CD4-positive, alpha-beta T cell treated with Interleukin-17A for 4 hours (primary cell): ENCODE data around the gene TAF8.
A peak's percentile ranks its signal among the peaks of the same experiment; 100 is the strongest.
"Not testable (repeated sequence)": the region's sequence is repeated elsewhere in the genome, so short reads cannot be mapped to it uniquely, and the experiment has no call there.

Source experiments
- DNase-seq: peaks from one replicate; pipeline ENCODE4 v3.0.0-alpha.2; 2020; ENCODE audit warnings: mixed read lengths

Gene TAF8, protein sequence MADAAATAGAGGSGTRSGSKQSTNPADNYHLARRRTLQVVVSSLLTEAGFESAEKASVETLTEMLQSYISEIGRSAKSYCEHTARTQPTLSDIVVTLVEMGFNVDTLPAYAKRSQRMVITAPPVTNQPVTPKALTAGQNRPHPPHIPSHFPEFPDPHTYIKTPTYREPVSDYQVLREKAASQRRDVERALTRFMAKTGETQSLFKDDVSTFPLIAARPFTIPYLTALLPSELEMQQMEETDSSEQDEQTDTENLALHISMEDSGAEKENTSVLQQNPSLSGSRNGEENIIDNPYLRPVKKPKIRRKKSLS

GRCh38 chr6:42050297-42051267, at the start of gene TAF8:
Gene TAF8 (plus strand): TSS chr6:42050524. CDS start chr6:42050542, 18 bp downstream.
- DNase-seq: peak; percentile 93

- no peak for DNase-seq
Measured at GRCh38 chr6:42001506-42001905, 48.8 kb upstream of the TAF8 start.

DNA sequence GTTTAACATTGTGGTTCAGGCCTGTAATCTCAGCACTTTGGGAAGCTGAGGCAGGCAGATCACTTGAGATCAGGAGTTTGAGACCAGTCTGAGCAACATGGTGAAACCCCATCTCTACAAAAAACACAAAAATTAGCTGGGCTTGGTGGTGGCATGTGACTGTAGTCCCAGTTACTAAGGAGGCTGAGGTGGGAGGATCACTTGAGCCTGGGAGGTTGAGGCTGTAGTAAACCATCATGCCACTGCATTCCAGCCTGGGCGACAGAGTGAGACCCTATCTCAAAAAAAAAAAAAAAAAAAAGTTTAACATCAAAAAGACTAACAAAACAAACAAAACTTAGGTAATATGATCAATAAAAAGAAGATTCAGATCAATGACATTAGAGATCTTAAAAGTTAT, 46.7 kb upstream of the TAF8 start:
- not testable (repeated sequence) for DNase-seq

DNA sequence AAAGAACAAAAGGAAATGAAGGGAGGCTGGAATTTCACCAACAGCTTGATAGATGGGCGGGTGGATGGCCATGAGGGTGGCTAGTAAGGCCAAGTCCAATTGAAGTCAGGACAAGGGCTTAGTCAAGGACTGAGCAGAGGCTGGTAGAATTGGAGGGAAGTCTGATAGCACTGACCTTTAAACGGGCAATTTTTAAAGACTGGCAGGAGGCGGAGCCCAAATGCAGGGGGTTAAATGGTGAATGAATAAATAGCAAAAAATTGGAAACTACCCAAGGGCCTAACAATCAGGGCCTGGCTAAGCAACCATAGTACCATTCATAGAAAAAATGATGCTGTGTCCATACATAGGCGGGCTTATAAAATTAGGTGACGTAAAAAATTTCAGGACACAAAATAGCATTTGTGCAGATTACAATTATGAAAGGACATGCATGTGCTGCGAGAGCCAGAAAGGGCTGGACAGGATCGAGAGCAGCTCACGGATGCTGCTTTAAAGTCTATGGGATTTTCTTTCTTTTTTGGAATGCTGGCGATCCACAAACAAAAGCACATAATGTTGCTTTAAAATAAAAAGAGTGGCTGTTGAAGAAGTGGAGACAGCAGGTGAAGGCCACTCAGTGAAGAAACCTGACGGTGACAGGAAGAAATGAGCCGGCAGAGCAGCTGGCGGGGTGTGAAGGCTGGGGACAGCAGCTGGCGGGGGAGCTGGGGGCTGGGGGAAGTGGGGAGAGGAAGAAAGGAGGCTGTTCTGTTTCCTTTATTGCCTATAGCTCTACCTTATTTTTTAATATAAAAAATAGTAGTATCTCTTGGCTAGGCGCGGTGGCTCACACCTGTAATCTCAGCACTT, 42.8 kb upstream of the TAF8 start:
- DNase-seq: peak; percentile 73

DNA sequence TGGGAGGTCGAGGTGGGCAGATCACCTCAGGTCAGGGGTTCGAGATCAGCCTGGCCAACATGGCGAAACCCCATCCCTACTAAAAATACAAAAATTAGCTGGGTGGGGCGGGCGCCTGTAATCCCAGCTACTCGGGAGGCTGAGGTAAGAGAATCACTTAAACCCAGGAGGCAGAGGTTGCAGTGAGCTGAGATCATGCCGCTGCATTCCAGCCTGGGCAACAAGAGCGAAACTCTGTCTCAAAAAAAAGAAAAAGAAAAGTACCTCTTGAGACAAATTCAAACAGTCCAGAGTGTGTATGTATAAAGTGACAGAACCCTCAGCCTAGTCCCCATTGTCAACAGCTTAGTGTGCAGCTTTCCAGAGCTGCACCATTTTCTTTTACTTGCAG, 42.2 kb upstream of the TAF8 start:
- DNase-seq: not testable (repeated sequence)

- no peak for DNase-seq
Measured at GRCh38 chr6:42009844-42010184, 40.5 kb upstream of the TAF8 start.

DNA sequence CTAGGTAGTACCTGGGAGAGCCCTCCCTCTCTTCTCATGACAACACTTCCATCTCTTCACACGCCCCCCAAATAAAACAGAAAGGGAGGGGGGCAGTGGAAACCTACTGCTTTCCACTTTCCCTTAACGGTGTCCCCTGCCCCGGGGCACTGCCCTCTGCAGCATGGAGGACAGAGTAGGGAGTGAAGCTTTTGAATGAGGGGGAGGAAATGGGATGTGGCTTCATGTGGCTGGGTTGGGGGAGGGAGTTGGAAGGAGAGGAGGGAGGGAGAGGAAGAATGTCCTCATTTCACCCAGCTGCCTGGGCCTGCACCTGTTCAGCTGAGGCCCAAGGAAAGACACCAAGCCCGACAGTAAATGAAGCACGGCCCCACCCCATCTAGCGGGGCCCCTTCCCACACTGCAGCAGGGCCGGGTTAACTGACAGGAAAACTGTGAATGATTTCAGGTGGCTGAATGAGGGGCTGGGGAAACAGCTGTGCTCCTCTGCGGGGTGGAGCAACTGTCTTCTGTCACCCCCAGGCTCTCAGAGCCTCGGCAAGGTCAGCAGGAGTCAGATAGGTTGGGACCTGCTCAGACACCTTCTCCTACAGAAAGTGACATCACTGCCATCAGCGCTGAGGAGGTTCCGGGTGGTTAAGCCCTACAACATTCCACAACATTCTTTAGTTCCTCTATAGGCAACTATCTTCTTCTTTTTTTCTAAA, 40.0 kb upstream of the TAF8 start:
- DNase-seq: peak; percentile 39

- DNase-seq: no peak
Measured at GRCh38 chr6:42010909-42011308, 39.4 kb upstream of the TAF8 start.

DNA sequence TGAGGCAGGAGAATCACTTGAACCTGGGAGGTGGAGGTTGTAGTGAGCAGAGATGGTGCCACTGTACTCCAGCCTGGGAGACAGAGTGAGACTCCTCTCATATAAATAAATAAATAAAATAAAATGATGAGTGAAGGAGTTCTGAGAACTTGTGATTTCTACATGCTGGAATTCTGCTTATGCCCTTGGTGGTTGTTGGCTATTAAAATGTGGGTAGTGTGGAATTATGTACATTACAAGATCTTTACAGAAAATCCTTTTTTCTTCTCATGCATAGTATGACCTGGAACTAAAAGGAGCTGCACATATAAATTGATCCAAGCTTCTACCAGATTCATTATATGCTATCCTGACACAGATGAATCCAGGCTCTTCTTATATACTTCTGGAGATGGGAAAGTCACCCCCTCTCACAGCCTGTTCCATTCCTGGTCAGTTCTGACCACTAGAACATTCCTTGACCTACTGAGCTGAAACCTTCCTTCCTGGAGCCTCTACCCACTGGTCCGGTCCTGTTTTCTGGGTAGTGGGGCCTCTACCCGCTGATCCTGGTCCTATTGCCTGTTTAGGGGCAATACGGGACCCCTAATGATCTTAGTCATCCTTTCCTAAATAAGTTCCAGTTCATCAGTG, 37.7 kb upstream of the TAF8 start:
- no peak for DNase-seq

GRCh38 chr6:42013134-42013516, 37.2 kb upstream of the TAF8 start:
- DNase-seq: no peak

GRCh38 chr6:42017021-42017643, 33.2 kb upstream of the TAF8 start:
- DNase-seq: peak; percentile 60

DNA sequence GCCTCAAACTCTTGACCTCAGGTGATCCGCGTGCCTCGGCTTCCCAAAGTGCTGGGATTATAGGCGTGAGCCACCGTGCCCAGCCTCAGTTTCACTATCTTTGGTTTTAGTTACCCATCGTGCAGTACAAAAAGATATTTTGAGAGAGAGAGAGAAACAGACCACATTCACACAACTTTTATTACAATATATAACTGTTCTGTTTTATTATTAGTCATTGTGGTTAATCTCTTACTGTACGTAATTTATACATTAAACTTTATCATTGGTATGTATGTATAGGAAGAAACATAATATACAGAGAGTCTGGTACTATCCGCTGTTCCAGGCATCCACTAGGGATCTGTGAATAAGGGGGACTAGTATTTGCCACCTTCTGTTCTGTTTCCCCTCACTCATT, 29.4 kb upstream of the TAF8 start:
- no peak for DNase-seq

DNA sequence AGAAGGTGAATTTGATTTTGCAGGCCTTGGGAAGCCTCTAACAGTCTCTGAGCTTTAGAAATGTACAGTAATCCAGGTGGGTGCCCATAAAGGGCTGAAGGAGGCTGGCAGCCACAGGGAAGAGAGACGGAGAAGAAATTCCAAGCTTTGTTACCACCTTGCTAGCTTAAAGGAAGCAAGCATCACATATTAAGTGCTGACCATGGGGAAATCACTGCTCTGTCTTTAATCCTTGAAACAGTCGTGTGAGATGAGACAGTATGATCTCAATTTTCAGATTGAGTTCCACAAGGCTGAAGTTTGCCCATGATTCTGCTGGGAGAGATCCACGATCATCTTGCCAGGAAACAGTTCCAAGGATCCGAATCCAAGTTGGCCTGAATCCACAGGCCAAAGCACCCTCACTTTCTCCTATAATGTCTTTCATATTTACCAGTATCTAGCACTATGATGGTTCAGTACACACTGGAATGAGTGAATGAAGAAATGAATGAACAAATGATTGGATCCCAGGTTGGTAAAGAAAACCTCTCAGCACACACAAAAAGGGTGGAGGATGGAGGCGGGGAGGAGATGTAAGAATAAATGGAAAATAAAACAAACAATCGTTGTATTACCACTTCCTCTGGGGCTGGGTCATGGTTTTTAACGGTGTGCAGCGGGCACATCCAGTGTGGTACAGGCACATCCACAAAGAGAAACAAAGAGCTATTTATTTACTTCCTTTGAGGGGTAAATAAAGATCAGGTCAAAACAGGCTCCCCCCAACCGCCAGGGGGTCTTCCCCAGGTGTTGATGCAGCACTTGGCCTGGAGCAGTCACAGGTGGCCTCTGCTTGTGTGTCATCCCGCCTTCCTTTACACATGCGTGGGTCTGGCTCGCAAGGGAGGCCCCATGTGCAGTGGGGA, 28.2 kb upstream of the TAF8 start:
- DNase-seq: peak; percentile 67

DNA sequence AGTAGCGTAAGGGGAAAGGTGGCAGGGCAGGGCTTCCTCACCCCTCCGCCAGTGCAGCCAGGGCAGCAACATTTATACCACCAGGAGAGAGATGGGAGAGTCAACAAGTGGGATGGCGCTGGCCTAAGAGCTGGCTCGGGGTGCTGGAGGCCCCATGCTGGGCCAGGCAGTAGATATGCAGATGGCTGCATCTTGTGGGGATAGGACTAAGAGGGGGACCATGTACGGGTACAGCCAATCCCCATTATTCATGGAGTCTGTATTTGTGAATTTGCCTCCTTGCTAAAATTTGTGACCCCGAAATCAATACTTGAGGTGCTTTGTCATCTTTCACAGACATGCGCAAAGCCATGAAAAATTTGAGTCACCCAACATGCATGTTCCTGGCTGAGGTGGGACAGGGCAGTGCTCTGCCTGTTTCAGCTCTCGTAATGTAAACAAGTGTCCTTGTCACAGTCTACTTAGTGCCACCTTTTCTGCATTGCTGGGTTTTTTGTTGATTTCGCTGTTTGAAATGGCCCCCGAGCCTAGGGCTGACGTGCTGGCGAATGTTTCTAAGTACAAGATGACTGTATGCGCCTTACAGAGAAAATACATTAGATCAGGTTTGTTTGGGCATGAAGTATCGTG, 27.5 kb upstream of the TAF8 start:
- DNase-seq: peak; percentile 29

DNA sequence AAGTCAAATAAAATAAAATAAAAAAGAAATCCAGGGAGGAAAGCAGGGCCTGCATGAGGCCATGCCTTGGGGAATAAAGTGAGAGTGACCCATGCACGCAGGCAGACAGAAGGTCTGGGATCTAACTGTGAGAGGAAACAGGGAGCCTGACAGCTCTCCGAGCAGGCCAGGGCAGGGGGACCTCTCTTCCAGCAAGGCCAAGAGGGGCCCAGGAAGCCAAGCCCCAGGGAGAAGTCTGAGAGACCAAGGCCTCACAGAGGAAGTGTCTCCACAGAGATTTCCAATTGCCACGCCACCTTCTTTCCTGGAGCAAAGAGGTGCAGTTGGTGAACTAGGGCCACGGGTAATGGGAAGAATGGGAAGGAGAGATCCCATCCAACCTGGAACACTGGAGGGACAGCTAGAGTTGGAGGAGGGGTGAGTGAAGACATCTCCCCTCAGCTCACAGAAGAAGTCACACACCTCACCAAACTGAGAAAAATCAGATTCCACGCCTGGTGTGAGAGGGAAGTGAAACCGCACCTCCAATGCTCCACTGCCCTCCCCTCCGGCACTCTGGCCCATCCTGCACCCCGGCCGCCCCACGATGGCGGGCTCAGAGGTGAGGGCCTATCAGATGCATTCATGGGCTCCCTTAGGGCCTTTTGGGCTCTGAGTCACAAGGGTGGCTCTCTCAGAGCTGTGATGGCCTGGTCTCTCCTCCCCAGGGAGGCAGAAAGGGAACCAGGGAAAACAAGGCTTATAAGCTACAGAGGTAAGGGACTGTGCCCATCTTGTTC, 25.1 kb upstream of the TAF8 start:
- no peak for DNase-seq

DNA sequence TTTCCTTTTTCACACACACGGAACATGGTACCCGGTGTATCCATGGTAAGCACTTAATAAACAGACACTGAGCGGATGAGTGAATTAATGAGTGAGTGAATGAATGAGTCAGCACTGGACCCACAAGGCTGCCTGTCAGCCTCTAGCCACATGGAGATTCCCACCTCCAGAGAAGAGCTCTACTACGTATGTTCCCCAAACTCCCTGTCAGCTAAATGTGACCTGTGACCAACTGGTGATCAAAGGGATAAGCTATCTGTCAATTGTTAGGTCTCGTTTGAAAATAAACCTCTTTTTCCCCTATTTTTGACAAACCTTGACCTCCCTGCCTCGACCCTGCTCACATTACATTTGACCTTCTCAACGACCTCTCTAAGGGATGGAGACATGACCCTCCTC, 24.5 kb upstream of the TAF8 start:
- DNase-seq: no peak

DNA sequence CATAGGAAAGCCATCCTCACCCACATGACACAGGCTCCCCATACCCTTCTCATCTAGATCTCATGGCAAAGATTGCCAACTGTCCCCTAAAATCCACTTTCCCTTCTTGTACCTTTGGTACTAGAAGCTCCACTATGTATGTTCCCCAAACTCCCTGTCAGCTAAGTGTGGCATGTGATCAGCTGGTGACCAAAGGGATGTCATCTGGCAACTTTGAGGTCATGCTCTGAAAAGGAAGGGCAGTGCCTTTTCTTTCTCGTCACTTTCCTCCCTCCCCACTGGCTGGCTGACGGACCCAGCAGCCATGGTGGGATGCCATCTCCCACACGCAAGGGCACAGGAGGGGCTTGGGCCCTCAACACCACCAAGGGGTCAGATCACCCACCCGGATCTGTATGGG, 23.8 kb upstream of the TAF8 start:
- DNase-seq: no peak

- peak; percentile 29 for DNase-seq
Measured at GRCh38 chr6:42028234-42029061, 21.9 kb upstream of the TAF8 start.
